Measurements from ENCODE around the gene S100P. TPM values are rescaled to one million over a fixed set of nuclear protein-coding genes. Genes with fewer than 3 reads are reported as not detected.
"Not testable (repeated sequence)": the region's sequence is repeated elsewhere in the genome, so short reads cannot be mapped to it uniquely, and the experiment has no call there.

Gene S100P
- total RNA-seq, 1 donor from 2014 or later: not detected

DNA sequence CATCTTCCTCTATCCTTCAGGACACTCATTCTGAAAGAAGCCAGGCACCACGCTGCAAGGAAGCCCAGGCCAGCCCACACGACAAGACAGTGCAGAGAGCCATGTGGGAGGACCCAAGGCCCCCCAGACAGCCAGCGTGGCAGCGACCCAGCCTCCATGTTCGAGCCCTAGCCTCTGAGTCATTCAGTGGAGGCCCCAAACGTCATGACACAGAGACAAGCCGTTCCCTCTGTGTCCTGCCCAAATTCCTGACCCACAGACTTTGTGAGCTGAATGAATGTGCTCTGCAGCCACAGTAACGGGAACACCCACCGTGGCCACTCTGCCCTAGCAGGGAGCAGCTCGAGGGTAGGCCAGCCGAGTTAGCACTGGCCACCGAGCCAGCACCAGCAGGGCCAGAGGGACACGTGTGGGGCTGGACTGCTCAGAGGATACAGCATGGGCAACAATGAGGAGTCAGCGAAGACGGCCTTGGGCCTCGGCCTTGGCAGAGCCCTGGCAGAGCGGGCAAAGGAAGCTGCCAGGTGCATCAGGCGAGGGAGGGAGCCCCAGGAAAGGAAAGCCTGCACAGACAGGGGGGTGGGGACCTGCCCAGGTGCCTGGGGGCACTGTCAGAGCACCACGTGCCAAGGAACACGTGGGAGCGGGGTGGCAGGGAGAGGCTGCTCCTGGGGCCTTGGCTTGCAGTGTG lies 30.9 kb downstream of the S100P start:
- Mint-ChIP-seq H3K4me3 (ENCODE audit: unreplicated experiment) (no peak overlapping the region), H3K4me1 (ENCODE audit: unreplicated experiment) (peaks cover 23% of the 10 kb centered on the region), H3K27me3 (ENCODE audit: unreplicated experiment) (no peaks in the 10 kb centered on the region), H3K27ac (ENCODE audit: unreplicated experiment) (no peak overlapping the region), H3K36me3 (ENCODE audit: unreplicated experiment) (no peaks in the 10 kb centered on the region), H3K9me3 (ENCODE audit: unreplicated experiment) (no peaks in the 10 kb centered on the region)
- no peak for TF ChIP-seq CTCF (IDR thresholded peaks at IDR 0.05)
- DNase-seq (ENCODE audit: extremely low spot score, unreplicated experiment): no peak

- not testable (repeated sequence) for H3K27me3 Mint-ChIP-seq (ENCODE audit: unreplicated experiment); H3K27ac Mint-ChIP-seq (ENCODE audit: unreplicated experiment); H3K36me3 Mint-ChIP-seq (ENCODE audit: unreplicated experiment); DNase-seq (ENCODE audit: extremely low spot score, unreplicated experiment); H3K4me3 Mint-ChIP-seq (ENCODE audit: unreplicated experiment); H3K9me3 Mint-ChIP-seq (ENCODE audit: unreplicated experiment)
- H3K4me1 Mint-ChIP-seq (ENCODE audit: unreplicated experiment): peaks cover 18% of the 10 kb centered on the region
Observed at GRCh38 chr4:6725427-6725961, 31.8 kb downstream of the S100P start.

GRCh38 chr4:6727081-6727942 lies 33.6 kb downstream of the S100P start:
- TF ChIP-seq CTCF (IDR thresholded peaks at IDR 0.05): no peak
- no peaks in the 10 kb centered on the region for H3K36me3 Mint-ChIP-seq (ENCODE audit: unreplicated experiment)
- H3K4me3 Mint-ChIP-seq (ENCODE audit: unreplicated experiment): no peak overlapping the region
- peak; percentile 86 for DNase-seq (ENCODE audit: extremely low spot score, unreplicated experiment)
- H3K27ac Mint-ChIP-seq (ENCODE audit: unreplicated experiment): peak overlapping the region; percentile 67
- peaks cover 21% of the 10 kb centered on the region for H3K4me1 Mint-ChIP-seq (ENCODE audit: unreplicated experiment)
- no peaks in the 10 kb centered on the region for H3K9me3 Mint-ChIP-seq (ENCODE audit: unreplicated experiment)
- no peaks in the 10 kb centered on the region for H3K27me3 Mint-ChIP-seq (ENCODE audit: unreplicated experiment)

DNA sequence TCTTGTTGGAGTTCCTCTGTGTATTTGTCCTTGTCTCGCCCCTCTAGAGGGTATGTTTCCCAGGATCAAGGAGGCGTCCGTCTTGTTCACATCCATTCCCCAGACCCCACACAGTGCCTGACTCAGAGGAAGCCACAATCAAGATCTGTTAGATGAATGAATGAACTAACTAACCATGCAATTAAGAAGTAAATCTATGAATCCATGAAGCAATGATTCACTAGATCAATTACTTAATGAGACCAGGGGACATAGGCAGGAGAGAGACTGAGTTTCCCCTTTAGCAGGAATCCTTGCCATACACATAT lies 34.2 kb downstream of the S100P start:
- Mint-ChIP-seq H3K27ac (ENCODE audit: unreplicated experiment) (peak overlapping the region; percentile 1), H3K36me3 (ENCODE audit: unreplicated experiment) (no peaks in the 10 kb centered on the region), H3K4me3 (ENCODE audit: unreplicated experiment) (no peak overlapping the region), H3K4me1 (ENCODE audit: unreplicated experiment) (peaks cover 27% of the 10 kb centered on the region), H3K9me3 (ENCODE audit: unreplicated experiment) (no peaks in the 10 kb centered on the region), H3K27me3 (ENCODE audit: unreplicated experiment) (no peaks in the 10 kb centered on the region)
- no peak for DNase-seq (ENCODE audit: extremely low spot score, unreplicated experiment)
- TF ChIP-seq CTCF (IDR thresholded peaks at IDR 0.05): no peak

DNA sequence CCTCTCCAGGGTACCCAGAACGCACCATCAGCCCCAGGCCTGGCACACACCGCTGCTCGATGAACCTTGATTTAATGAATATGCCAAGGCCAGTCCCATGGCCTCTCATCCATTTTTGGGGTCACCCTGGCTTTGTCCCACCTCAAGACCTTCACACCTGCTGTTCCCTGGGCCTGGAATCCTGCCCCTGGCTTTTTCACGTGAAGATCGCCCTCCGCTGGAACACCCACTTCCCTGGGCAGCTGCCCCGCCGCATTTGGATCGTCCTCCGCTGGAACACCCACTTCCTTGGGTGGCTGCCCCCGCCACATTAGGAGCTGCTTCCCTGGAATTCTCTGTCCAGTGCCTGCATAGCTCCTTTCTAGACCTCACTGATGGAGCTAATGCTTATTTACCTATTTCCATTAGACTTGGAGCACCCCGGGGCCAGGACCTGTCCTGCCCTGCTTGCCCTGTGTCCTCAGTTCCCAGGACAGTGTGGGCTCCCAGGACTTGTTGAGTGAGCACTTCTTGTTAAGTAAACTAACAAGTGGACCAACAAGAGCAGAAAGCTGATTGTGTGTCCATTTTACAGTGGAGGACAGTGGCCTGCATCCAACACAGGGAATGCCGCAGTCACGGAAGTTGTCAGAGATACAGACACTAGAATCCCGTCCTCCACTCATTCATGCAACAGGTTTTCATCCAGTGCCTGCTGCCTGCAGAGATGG lies 34.8 kb downstream of the S100P start:
- no peak for TF ChIP-seq CTCF (IDR thresholded peaks at IDR 0.05)
- Mint-ChIP-seq H3K27me3 (ENCODE audit: unreplicated experiment) (no peaks in the 10 kb centered on the region), H3K27ac (ENCODE audit: unreplicated experiment) (peak overlapping the region; percentile 1), H3K4me3 (ENCODE audit: unreplicated experiment) (no peak overlapping the region), H3K4me1 (ENCODE audit: unreplicated experiment) (peaks cover 30% of the 10 kb centered on the region), H3K9me3 (ENCODE audit: unreplicated experiment) (no peaks in the 10 kb centered on the region), H3K36me3 (ENCODE audit: unreplicated experiment) (no peaks in the 10 kb centered on the region)
- DNase-seq (ENCODE audit: extremely low spot score, unreplicated experiment): no peak
